NB4 (cell line): ENCODE data around the gene GPATCH2L.

Experiments used
- CTCF ChIP-seq: IDR thresholded peaks from one replicate; pipeline ENCODE4 v1.5.1; 2012; ENCODE audit warnings: low read depth, low read length
- MAX ChIP-seq: IDR thresholded peaks from 2 replicates; pipeline ENCODE4 v1.6.1; 2011; ENCODE audit warnings: low read depth, low read length
- POLR2A ChIP-seq: IDR thresholded peaks from 2 replicates; pipeline ENCODE4 v1.6.1; 2011; ENCODE audit warnings: mild to moderate bottlenecking; ENCODE audit not compliant: insufficient read length; ENCODE audit errors: extremely low read depth

GRCh38 chr14:76109087-76109880 is 42.4 kb upstream of the GPATCH2L start:
- TF ChIP-seq CTCF (no peak), POLR2A (no peak), MAX (no peak)
